ENCODE data around the gene DISC1.
"Not testable (repeated sequence)": the region's sequence is repeated elsewhere in the genome, so short reads cannot be mapped to it uniquely, and the experiment has no call there.

Gene DISC1

DNA sequence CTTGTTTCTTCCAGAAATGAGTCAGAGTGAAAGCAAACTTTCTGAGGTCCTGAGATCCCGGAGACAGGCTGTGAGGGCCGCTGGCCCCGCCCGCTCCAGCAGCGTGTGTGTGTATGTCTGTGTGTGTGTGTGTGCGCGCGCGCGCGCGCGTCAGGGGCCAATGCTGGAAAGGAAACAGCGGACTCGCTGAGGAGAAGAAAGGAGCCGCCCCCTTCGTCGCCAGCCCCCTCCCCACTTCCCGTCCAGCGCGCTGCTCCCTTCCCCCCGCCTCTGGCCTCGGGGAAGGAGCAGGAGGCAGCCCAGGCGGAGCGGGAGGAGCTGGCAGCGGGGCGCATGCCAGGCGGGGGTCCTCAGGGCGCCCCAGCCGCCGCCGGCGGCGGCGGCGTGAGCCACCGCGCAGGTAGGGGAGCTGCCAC, at the start of gene DISC1:
Gene DISC1, plus strand, starts transcription at position 256 of the 416 bp plus-strand sequence. Its CDS starts 78 bp downstream, at position 334.
- DNase-seq, result peak; percentile 79

DNA sequence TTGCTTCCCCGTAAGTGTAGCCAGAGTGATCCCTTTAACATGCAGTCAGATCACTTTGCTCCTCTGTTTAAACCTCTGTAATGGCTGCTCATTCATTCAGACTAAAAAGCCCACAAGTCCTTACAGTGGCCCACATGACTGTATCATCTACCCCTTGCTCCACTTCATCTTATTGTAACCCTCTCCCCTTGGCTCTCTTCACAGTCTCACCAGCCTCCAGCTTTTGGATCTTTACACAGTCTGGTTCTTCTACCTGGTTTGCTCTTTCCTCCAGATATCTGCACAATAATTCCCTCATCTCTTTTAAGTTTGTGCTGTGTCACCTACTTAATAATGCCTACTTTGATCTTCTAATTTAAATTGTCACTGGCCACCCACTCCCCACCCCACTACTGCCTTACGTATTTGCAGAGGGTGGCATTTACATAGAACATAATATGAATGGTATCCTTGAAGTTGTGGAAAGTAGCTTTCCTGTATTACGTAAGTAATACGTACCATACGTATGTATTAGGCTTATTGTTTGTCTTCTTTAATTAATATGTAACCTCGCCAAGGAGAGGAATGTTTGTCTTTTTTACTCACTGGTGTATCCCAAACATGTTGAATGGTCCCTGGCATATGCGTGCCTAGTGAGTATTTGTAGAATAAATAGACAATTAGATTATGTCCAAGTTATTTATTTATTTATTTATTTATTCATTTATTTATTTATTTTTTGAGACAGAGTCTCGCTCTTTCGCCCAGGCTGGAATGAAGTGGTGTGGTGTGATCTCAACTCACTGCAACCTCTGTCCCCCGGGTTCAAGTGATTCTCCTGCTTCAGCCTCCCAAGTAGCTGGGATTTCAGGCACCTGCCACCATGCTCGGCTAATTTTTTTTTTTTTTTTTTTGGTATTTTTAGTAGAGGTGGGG, 49.5 kb upstream of the DISC1 start:
- no peak for DNase-seq

GRCh38 chr1:231580874-231581273, 45.7 kb upstream of the DISC1 start:
- DNase-seq, result no peak

DNA sequence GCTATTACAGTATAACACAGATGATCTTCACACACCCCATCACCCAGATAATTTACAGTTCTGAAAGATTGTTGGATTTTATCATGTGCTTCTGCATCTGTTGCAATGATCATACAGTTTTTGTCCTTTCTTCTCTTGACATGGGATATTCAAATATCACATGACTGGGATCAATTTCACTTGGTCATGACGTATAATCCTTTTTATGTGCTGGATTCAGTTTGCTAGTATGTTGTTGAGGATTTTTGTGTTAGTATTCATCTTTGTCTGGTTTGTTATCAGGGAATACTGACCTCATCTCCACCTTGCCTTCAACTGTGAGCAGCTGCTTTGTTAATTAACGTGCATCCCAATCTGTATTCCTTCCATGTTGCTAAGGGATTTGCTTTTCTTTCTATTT, 44.7 kb upstream of the DISC1 start:
- no peak for DNase-seq

GRCh38 chr1:231583376-231583775, 43.2 kb upstream of the DISC1 start:
- DNase-seq, result no peak

DNA sequence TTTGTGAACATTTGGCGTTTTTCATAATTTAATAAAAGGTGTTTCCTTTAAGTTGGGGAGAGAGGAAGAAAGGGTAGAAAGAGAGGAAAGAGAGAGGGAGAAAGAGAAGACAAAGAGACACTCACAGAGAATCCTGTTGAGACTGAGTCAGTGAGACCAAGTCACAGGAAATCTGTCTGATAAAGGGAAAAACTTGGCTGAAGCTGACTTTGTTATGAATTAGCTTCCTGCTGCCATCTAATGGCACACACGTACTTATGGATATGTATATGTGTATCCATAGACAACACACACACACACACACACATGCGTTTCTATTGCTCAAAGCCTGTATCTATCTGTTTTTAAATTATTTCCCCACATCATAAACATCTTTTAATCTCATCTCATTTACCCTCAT, 42.5 kb upstream of the DISC1 start:
- DNase-seq, result no peak

DNA sequence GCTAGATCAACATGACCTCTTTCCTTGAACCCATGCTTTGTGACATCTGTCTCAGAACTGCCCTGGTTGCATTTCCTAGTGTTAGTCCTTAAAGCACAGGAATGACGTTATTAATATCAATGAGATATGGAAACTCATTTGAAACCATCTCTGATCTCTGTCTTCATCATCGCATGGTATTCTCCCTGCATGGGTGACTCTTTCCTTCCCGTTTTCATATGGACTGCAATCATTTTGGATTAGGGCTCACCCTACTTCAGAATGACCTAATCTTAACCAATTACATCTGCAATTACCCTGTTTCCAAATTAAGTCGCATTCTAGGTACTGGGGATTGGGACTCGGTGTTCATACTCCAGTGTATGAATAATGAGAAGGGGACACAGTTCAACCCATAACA, 41.7 kb upstream of the DISC1 start:
- no peak for DNase-seq

- DNase-seq, result peak; percentile 13
Measured at GRCh38 chr1:231590453-231591198, 36.0 kb upstream of the DISC1 start.

DNA sequence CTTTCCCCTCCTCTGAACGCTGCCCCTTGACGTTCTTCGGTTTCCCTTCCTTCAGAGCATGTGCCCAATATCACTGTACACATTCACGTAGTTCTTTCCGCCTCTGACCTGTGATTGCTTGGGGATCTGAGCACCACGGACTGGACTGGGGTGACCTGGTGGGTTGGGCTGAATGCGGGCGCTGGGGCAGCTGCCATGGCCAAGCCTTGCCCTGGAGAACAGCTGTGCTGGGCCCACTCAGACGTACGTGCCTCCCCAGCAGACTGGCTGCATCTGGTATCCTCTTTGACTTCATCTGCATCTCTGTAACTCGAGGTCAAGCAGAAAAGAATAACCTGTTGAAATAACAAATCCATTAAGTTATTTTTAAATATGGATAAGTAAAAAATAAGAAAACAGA, 35.1 kb upstream of the DISC1 start:
- DNase-seq, result no peak

DNA sequence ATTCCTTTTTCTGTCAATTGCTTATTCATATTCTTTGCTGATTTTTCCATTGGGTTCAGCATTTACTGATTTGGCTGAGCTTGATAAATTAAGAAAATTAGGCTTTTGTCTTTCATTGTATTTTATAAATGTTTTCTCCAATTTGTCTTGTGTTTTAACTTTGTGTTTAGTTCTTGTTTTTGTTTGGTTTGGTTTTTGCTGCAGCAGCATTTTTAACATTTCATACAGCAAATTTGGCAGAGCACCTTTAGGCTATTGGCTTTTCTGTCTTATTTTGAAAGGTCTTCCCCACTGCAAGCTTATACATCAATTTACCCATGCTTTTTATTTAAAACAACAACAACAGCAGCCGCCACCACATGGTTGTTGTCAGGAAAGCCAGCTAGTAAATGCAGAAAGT, 33.8 kb upstream of the DISC1 start:
- DNase-seq, result no peak

- DNase-seq, result not testable (repeated sequence)
Measured at GRCh38 chr1:231593264-231593663, 33.3 kb upstream of the DISC1 start.

DNA sequence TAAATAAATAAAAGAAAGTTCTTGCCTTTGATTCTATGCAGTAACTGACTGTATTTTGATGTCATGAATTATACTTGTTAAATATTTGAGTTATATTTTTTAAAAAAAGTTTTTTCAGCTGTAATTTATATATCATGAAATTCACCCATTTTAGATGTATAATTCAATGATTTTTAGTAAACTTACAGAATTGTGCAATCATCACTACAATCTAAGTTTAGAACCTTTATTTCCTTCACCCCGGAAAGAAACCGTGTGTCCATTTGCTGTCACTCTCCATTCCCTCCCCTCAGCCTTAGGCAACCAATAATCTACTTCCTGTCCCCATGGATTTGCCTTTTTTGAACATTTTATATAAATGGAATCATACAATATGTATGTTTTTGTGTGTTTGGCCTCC, 32.5 kb upstream of the DISC1 start:
- no peak for DNase-seq

DNA sequence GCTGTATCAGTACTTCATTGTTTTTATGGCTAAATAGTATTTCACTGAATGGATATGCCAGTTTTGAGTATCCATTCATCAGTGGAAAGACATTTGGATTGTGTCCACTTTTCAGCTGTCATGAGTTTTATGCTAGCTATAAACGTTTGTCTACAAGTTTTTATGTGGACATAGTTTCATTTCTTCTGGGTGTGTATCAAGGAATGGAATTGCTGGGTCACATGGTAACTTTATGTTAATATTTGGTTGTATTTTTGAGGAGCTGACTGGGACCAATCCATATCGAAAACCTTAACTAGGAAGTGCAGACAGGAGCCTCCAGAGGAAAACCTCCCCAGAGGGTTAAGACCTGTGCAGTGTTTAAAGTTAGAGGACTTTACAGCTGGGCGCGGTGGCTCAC, 31.8 kb upstream of the DISC1 start:
- no peak for DNase-seq

GRCh38 chr1:231596337-231596791, 30.2 kb upstream of the DISC1 start:
- no peak for DNase-seq

GRCh38 chr1:231597971-231598370, 28.6 kb upstream of the DISC1 start:
- DNase-seq, result no peak

- DNase-seq, result no peak
Measured at GRCh38 chr1:231600458-231600976, 26.1 kb upstream of the DISC1 start.

GRCh38 chr1:231601824-231602672, 24.5 kb upstream of the DISC1 start:
- DNase-seq, result no peak

- DNase-seq, result no peak
Measured at GRCh38 chr1:231602673-231602984, 24.0 kb upstream of the DISC1 start.

DNA sequence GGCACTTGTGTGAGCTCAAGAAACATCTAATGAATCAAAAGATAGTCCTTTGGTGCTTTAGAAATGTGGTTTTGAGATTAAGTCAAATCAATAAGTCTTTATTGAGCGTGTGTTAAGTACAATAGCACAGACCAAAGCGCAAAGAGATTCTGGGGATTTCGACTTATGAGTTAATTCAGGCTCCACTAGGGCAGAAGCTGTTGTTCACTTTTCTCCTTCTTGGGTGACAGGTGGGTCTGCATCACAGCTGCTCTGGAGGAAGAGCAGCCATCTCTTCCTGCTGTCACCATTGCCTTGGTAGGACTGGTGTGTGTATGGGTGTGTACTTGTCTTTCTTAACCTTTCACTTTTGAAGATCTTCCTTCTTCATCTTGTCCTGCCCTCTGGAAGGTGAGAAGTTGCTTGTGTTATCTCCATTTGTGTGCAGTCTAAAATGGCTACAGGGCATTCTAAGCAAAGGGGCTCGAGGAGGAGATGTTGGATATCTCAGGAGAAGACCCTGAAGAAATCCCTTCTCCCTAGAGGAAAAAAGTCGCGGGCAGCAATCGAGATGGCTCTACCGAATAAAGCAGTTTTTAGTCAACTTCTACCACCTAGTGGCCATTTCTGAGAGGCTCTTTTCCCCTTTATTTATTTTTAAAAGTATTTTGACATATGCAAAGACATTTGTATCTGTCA, 22.9 kb upstream of the DISC1 start:
- peak; percentile 17 for DNase-seq

GRCh38 chr1:231604276-231604621, 22.3 kb upstream of the DISC1 start:
- DNase-seq, result no peak

- DNase-seq, result no peak
Measured at GRCh38 chr1:231605149-231606100, 21.2 kb upstream of the DISC1 start.
